Left lung (tissue), 10 donors: ENCODE data around the gene SLC19A1. TPM values are rescaled to one million over a fixed set of nuclear protein-coding genes. Genes with fewer than 3 reads are reported as not detected.
A peak's percentile ranks its signal among the peaks of the same experiment; 100 is the strongest.

Source experiments
- ATAC-seq: fragments of 200-7000 bp; cut with Tn5 transposase; one replicate; pipeline ENCODE4 v1.9.1; 2020; ENCODE audit warnings: moderate library complexity
- DNase-seq, 4 donors: peaks; one replicate each; pipeline ENCODE4 v3.0.0-alpha.2; 2013 to 2020
- H3K27ac ChIP-seq, 2 donors: fragments of 200-600 bp; sonication (generic) in 1 of 2; one replicate each; pipeline versions ENCODE4 v1.5.0 to v1.8.0; 2020 to 2021
- H3K27me3 ChIP-seq, 2 donors: fragments of 200-600 bp; sonication (generic) in 1 of 2; one replicate each; pipeline versions ENCODE4 v1.5.0 to v1.8.0; 2020 to 2021
- H3K36me3 ChIP-seq, 2 donors: fragments of 200-600 bp; sonication (generic) in 1 of 2; one replicate each; pipeline versions ENCODE4 v1.5.0 to v1.8.0; 2020 to 2021
- H3K4me1 ChIP-seq, 2 donors: fragments of 200-600 bp; one replicate each; pipeline ENCODE4 v1.8.0; 2021
- H3K4me3 ChIP-seq, 2 donors: fragments of 200-600 bp; sonication (generic) in 1 of 2; one replicate each; pipeline versions ENCODE4 v1.5.0 to v1.8.0; 2020 to 2021; ENCODE audit warnings: mild to moderate bottlenecking in 1 of 2
- H3K9me3 ChIP-seq, 2 donors: fragments of 200-600 bp; sonication (generic) in 1 of 2; one replicate each; pipeline versions ENCODE4 v1.5.0 to v1.8.0; 2020 to 2021
- CTCF ChIP-seq, 2 donors: fragments of 200-600 bp; sonication (generic) in 1 of 2; IDR thresholded peaks; one replicate each; pipeline versions ENCODE4 v1.5.0 to v1.8.0; 2021; ENCODE audit warnings: antibody characterized with exemption in 2 of 2
- intact Hi-C, 2 donors: fragments of 100-400 bp; cut with DNase I; formaldehyde crosslinking; loops; one replicate each; pipeline versions ENCODE4 v1.11.2 to v1.14.2; 2022
- polyA plus RNA-seq, 6 donors: library from polyadenylated mRNA; unstranded; fragments of 120-200 nt; gene quantifications; one replicate each; pipeline ENCODE4 v1.2.1, GENCODE V29; 2013; ENCODE audit not compliant: insufficient read length in 6 of 6
- total RNA-seq, 2 donors: library from RNA; stranded (reverse); fragmentation: NEBNext Ultra II Directional; extraction: Animal tissue kit (Norgen Biotek cat#: 25700); gene quantifications; one replicate each; pipeline ENCODE4 v1.2.1, GENCODE V29; 2021
- donor health status: DM: no; HTN: yes; CAD: no.
- donor health status: DM: no; HTN: no; CAD: no.

Gene SLC19A1
- total and polyA plus RNA-seq, 8 donors: 22.4 to 50.4 (median 27.2) TPM

GRCh38 chr21:45525153-45525909, 16.9 kb downstream of the SLC19A1 start:
- DNase-seq: peak in 2 of 4 donors; percentile 38 to 79
- peaks cover 0 to 18% of the 10 kb centered on the region in 2 donors for H3K9me3 ChIP-seq
- H3K27ac ChIP-seq: no peak overlapping the region
- H3K4me1 ChIP-seq: peaks cover 0 to 4% of the 10 kb centered on the region in 2 donors
- no peak overlapping the region for H3K4me3 ChIP-seq
- ATAC-seq: no peak
- no peaks in the 10 kb centered on the region for H3K27me3 ChIP-seq
- peaks cover 0 to 71% of the 10 kb centered on the region in 2 donors for H3K36me3 ChIP-seq
- no peak for TF ChIP-seq CTCF (IDR thresholded peaks at IDR 0.05)
- intact Hi-C loops: no loop called here

- intact Hi-C loops: no loop called here
- H3K27ac ChIP-seq: no peak overlapping the region
- peaks cover 0 to 65% of the 10 kb centered on the region in 2 donors for H3K36me3 ChIP-seq
- peaks cover 0 to 4% of the 10 kb centered on the region in 2 donors for H3K4me1 ChIP-seq
- TF ChIP-seq CTCF (IDR thresholded peaks at IDR 0.05): no peak
- DNase-seq: peak in 2 of 4 donors; percentile 13 to 22
- H3K4me3 ChIP-seq: no peak overlapping the region
- peaks cover 0 to 24% of the 10 kb centered on the region in 2 donors for H3K9me3 ChIP-seq
- no peak for ATAC-seq
- no peaks in the 10 kb centered on the region for H3K27me3 ChIP-seq
Observed at GRCh38 chr21:45524756-45525152, 17.5 kb downstream of the SLC19A1 start.

GRCh38 chr21:45523411-45524101, 18.7 kb downstream of the SLC19A1 start:
- Histone ChIP-seq H3K27me3 (no peaks in the 10 kb centered on the region), H3K36me3 (peaks cover 0 to 54% of the 10 kb centered on the region in 2 donors), H3K9me3 (peaks cover 0 to 36% of the 10 kb centered on the region in 2 donors), H3K4me1 (peaks cover 0 to 9% of the 10 kb centered on the region in 2 donors), H3K27ac (no peak overlapping the region), H3K4me3 (no peak overlapping the region)
- TF ChIP-seq CTCF (IDR thresholded peaks at IDR 0.05): no peak
- intact Hi-C loops: no loop called here
- ATAC-seq: no peak
- DNase-seq: peak in 2 of 4 donors; percentile 28 to 61

- no peaks in the 10 kb centered on the region for H3K27me3 ChIP-seq
- H3K27ac ChIP-seq: no peak overlapping the region
- no peak for TF ChIP-seq CTCF (IDR thresholded peaks at IDR 0.05)
- intact Hi-C loops: no loop called here
- H3K9me3 ChIP-seq: peaks cover 0 to 41% of the 10 kb centered on the region in 2 donors
- ATAC-seq (no peak), DNase-seq (peak in 1 of 4 donors; percentile 11)
- H3K4me1 ChIP-seq: peaks cover 0 to 9% of the 10 kb centered on the region in 2 donors
- H3K36me3 ChIP-seq: peaks cover 0 to 49% of the 10 kb centered on the region in 2 donors
- no peak overlapping the region for H3K4me3 ChIP-seq
Observed at GRCh38 chr21:45522986-45523385, 19.3 kb downstream of the SLC19A1 start.

DNA sequence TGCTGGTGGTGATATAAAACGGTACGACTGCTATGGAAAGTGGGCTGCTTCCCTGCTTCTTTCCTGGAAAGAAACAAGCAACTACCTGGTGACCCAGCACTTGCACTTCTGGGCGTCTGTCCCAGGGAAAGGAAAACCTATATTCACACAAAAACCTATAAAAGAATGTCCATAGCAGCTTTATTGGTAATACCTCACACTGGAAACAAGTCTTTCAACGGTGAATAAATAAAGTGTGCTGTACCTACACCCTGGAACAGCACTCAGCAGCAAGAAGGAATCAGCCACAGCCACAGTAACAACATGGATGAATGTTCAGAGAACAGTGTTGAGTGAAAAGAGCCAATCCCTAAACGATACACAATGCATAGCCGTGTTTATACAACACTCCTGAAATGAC, 19.9 kb downstream of the SLC19A1 start:
- DNase-seq (no peak), ATAC-seq (no peak)
- intact Hi-C loops: no loop called here
- Histone ChIP-seq H3K36me3 (peaks cover 0 to 48% of the 10 kb centered on the region in 2 donors), H3K27me3 (no peaks in the 10 kb centered on the region), H3K4me1 (peaks cover 0 to 15% of the 10 kb centered on the region in 2 donors), H3K27ac (no peak overlapping the region), H3K9me3 (peaks cover 0 to 41% of the 10 kb centered on the region in 2 donors), H3K4me3 (no peak overlapping the region)
- TF ChIP-seq CTCF (IDR thresholded peaks at IDR 0.05): no peak
